HG03135 (cell line): ENCODE data around the gene TTLL13.
"Not testable (repeated sequence)": the region's sequence is repeated elsewhere in the genome, so short reads cannot be mapped to it uniquely, and the experiment has no call there.

ENCODE experiments used
- ATAC-seq: cut with Tn5 transposase; IDR thresholded peaks from one replicate; pipeline ENCODE4 v1.9.1; 2021; ENCODE audit warnings: mild to moderate bottlenecking, moderate library complexity; ENCODE audit not compliant: unreplicated experiment

Gene TTLL13

GRCh38 chr15:90234096-90234988, 15.0 kb upstream of the TTLL13 start, which contains the start of gene GDPGP1:
GDPGP1 (plus strand) TSS chr15:90234209; CDS start chr15:90240909, 6,700 bp downstream.
- no peak for ATAC-seq

- no peak for ATAC-seq
These were observed 10.0 kb upstream of the TTLL13 start for GRCh38 chr15:90239371-90239770.

- ATAC-seq = no peak
These were observed 8.5 kb upstream of the TTLL13 start for GRCh38 chr15:90240856-90241255.

GRCh38 chr15:90241343-90242192, 7.8 kb upstream of the TTLL13 start:
- ATAC-seq = no peak

- no peak for ATAC-seq
These were observed 5.3 kb upstream of the TTLL13 start for GRCh38 chr15:90243943-90244639.

GRCh38 chr15:90248789-90249202, 560 bp upstream of the TTLL13 start:
- ATAC-seq = no peak

GRCh38 chr15:90257776-90258175, 8.4 kb downstream of the TTLL13 start:
- no peak for ATAC-seq

GRCh38 chr15:90259524-90259923, 10.2 kb downstream of the TTLL13 start:
- peak; percentile 58 for ATAC-seq

- ATAC-seq = not testable (repeated sequence)
These were observed 11.4 kb downstream of the TTLL13 start for GRCh38 chr15:90260731-90261130.

GRCh38 chr15:90261811-90262210, 12.5 kb downstream of the TTLL13 start:
- no peak for ATAC-seq

GRCh38 chr15:90262426-90262825, 13.1 kb downstream of the TTLL13 start:
- no peak for ATAC-seq

- ATAC-seq = no peak
These were observed 15.3 kb downstream of the TTLL13 start for GRCh38 chr15:90264671-90265070.

GRCh38 chr15:90265271-90266060, 16.1 kb downstream of the TTLL13 start, which contains the start of gene NGRN:
NGRN (plus strand) TSS chr15:90265672; CDS start chr15:90265713, 41 bp downstream.
- ATAC-seq = peak; percentile 94

GRCh38 chr15:90266061-90266431, 16.7 kb downstream of the TTLL13 start:
- peak; percentile 6 for ATAC-seq

- ATAC-seq = no peak
These were observed 17.1 kb downstream of the TTLL13 start for GRCh38 chr15:90266485-90266884.

- ATAC-seq = no peak
These were observed 19.1 kb downstream of the TTLL13 start for GRCh38 chr15:90268415-90268814.

GRCh38 chr15:90270502-90271150, 21.3 kb downstream of the TTLL13 start:
- no peak for ATAC-seq

- ATAC-seq = no peak
These were observed 22.3 kb downstream of the TTLL13 start for GRCh38 chr15:90271459-90272166.

- not testable (repeated sequence) for ATAC-seq
These were observed 29.1 kb downstream of the TTLL13 start for GRCh38 chr15:90278467-90278866.
